Inferior parietal cortex (tissue), 1 donor: ENCODE data around the gene DNMT1.
A peak's percentile ranks its signal among the peaks of the same experiment; 100 is the strongest.

ENCODE experiments used
- DNase-seq: peaks from one replicate; pipeline ENCODE4 v3.0.0-alpha.2; 2016; ENCODE audit errors: extremely low spot score

Gene DNMT1

GRCh38 chr19:10095622-10095947 is 99.2 kb downstream of the DNMT1 start:
- no peak for DNase-seq

GRCh38 chr19:10093295-10094186 is 101.2 kb downstream of the DNMT1 start:
- no peak for DNase-seq

GRCh38 chr19:10092648-10093294 is 102.0 kb downstream of the DNMT1 start:
- no peak for DNase-seq

- DNase-seq, result no peak
Observed at GRCh38 chr19:10091895-10092641, 102.7 kb downstream of the DNMT1 start.

- DNase-seq, result no peak
Observed at GRCh38 chr19:10091370-10091687, 103.4 kb downstream of the DNMT1 start.

- DNase-seq, result no peak
Observed at GRCh38 chr19:10089801-10090375, 104.9 kb downstream of the DNMT1 start.

- no peak for DNase-seq
Observed at GRCh38 chr19:10088949-10089554, 105.7 kb downstream of the DNMT1 start.

- DNase-seq, result no peak
Observed at GRCh38 chr19:10087296-10088061, 107.3 kb downstream of the DNMT1 start.

- no peak for DNase-seq
Observed at GRCh38 chr19:10086591-10087192, 108.1 kb downstream of the DNMT1 start.

- peak; percentile 55 for DNase-seq
Observed at GRCh38 chr19:10085641-10086590, 108.8 kb downstream of the DNMT1 start, which contains the start of gene SHFL. Gene SHFL, plus strand, starts transcription at chr19:10086317. Its CDS starts 111 bp downstream, at chr19:10086428.

- DNase-seq, result no peak
Observed at GRCh38 chr19:10084803-10085202, 110.0 kb downstream of the DNMT1 start.

GRCh38 chr19:10083911-10084310 is 110.8 kb downstream of the DNMT1 start:
- DNase-seq, result no peak
